ENCODE data around the gene SUMF1. TPM values are rescaled to one million over a fixed set of nuclear protein-coding genes. Genes with fewer than 3 reads are reported as not detected.

SUMF1 gene
- 78.2 and 81.4 TPM in 2 replicates for total RNA-seq (2014; rRNA removed)
- 26.6 TPM for polyA plus RNA-seq (2012)

GRCh38 chr3:4466741-4467521 lies at the start of gene SUMF1:
TSS of gene SUMF1 (minus strand) at chr3:4467269. CDS start at chr3:4467245, 24 bp downstream.
- DNase-seq (ENCODE audit: low read depth) = peak; percentile 66

GRCh38 chr3:4515916-4516579 lies 49.0 kb upstream of the SUMF1 start:
- DNase-seq (ENCODE audit: low read depth) = no peak

- no peak for DNase-seq (ENCODE audit: low read depth)
Measured at GRCh38 chr3:4514916-4515315, 47.8 kb upstream of the SUMF1 start.

- DNase-seq (ENCODE audit: low read depth) = no peak
Measured at GRCh38 chr3:4514321-4514720, 47.3 kb upstream of the SUMF1 start.

- no peak for DNase-seq (ENCODE audit: low read depth)
Measured at GRCh38 chr3:4512895-4513616, 46.0 kb upstream of the SUMF1 start.

- DNase-seq (ENCODE audit: low read depth) = no peak
Measured at GRCh38 chr3:4511491-4512262, 44.6 kb upstream of the SUMF1 start.

GRCh38 chr3:4509983-4510755 lies 43.1 kb upstream of the SUMF1 start:
- no peak for DNase-seq (ENCODE audit: low read depth)

- no peak for DNase-seq (ENCODE audit: low read depth)
Measured at GRCh38 chr3:4509043-4509442, 42.0 kb upstream of the SUMF1 start.

GRCh38 chr3:4508048-4508981 lies 41.2 kb upstream of the SUMF1 start:
- no peak for DNase-seq (ENCODE audit: low read depth)

GRCh38 chr3:4507024-4507596 lies 40.0 kb upstream of the SUMF1 start:
- no peak for DNase-seq (ENCODE audit: low read depth)

GRCh38 chr3:4506559-4507023 lies 39.5 kb upstream of the SUMF1 start:
- no peak for DNase-seq (ENCODE audit: low read depth)

GRCh38 chr3:4505688-4506558 lies 38.9 kb upstream of the SUMF1 start:
- DNase-seq (ENCODE audit: low read depth) = no peak

GRCh38 chr3:4504340-4505261 lies 37.5 kb upstream of the SUMF1 start:
- DNase-seq (ENCODE audit: low read depth) = peak; percentile 13

- DNase-seq (ENCODE audit: low read depth) = no peak
Measured at GRCh38 chr3:4503050-4503449, 36.0 kb upstream of the SUMF1 start.

- no peak for DNase-seq (ENCODE audit: low read depth)
Measured at GRCh38 chr3:4501927-4502326, 34.9 kb upstream of the SUMF1 start.

GRCh38 chr3:4501437-4501836 lies 34.4 kb upstream of the SUMF1 start:
- DNase-seq (ENCODE audit: low read depth) = no peak

GRCh38 chr3:4498446-4498845 lies 31.4 kb upstream of the SUMF1 start:
- DNase-seq (ENCODE audit: low read depth) = no peak

Data from LHCN-M2 (cell line).